Femur (tissue), 1 donor: ENCODE results near the gene TAOK1.

Experiments used
- DNase-seq: peaks from one replicate; pipeline ENCODE4 v3.0.0-alpha.2; 2017

TAOK1 gene

GRCh38 chr17:29596811-29597210, 206.6 kb downstream of the TAOK1 start:
- no peak for DNase-seq

GRCh38 chr17:29597361-29598172, 207.4 kb downstream of the TAOK1 start:
- DNase-seq: no peak
